Activated CD8-positive, alpha-beta T cell treated with anti-CD3 and anti-CD28 coated beads, Interleukin-2, amount 10 ng/mL, durations not matched to agents 7 days and 5 days (primary cell): ENCODE measurements around the gene VANGL2. TPM values are rescaled to one million over a fixed set of nuclear protein-coding genes. Genes with fewer than 3 reads are reported as not detected.

Experiments
- ATAC-seq: fragments of 150-1000 bp; cut with Tn5 transposase; one replicate; pipeline ENCODE4 v1.10.0; 2021; ENCODE audit warnings: moderate library complexity
- CTCF ChIA-PET: fragments of 350-600 bp; sonication (Branson Sonifier 250); formaldehyde crosslinking; loops from one replicate; lab custom pipeline; 2021; ENCODE audit warnings: antibody characterized with exemption; lab: Charles Lee
- POLR2A ChIA-PET: fragments of 350-600 bp; sonication (Branson Sonifier 250); formaldehyde crosslinking; loops from one replicate; lab custom pipeline; 2021; ENCODE audit warnings: antibody characterized with exemption; lab: Charles Lee
- DNase-seq: peaks from one replicate; pipeline ENCODE4 v3.0.0-alpha.2; 2020
- H3K27ac Mint-ChIP-seq: one replicate; pipeline ENCODE4 v1.8.0; 2021; ENCODE audit warnings: mild to moderate bottlenecking, mixed read lengths
- H3K27me3 Mint-ChIP-seq: one replicate; pipeline ENCODE4 v1.8.0; 2021; ENCODE audit warnings: low read depth, mixed read lengths
- H3K36me3 Mint-ChIP-seq: one replicate; pipeline ENCODE4 v1.8.0; 2021; ENCODE audit warnings: low read depth, mixed read lengths
- H3K4me1 Mint-ChIP-seq: one replicate; pipeline ENCODE4 v1.8.0; 2021; ENCODE audit warnings: low read depth, mixed read lengths
- H3K4me3 Mint-ChIP-seq: one replicate; pipeline ENCODE4 v1.8.0; 2021; ENCODE audit warnings: mild to moderate bottlenecking, mixed read lengths
- H3K9me3 Mint-ChIP-seq: one replicate; pipeline ENCODE4 v1.8.0; 2022; ENCODE audit warnings: mixed read lengths; ENCODE audit not compliant: insufficient read depth
- total RNA-seq, 2 experiments: library from RNA; stranded (reverse); gene quantifications; one replicate each; pipeline ENCODE4 v1.2.3, GENCODE V29; 2021

VANGL2 gene
- total RNA-seq, 2 experiments from 2014 or later, result not detected

DNA sequence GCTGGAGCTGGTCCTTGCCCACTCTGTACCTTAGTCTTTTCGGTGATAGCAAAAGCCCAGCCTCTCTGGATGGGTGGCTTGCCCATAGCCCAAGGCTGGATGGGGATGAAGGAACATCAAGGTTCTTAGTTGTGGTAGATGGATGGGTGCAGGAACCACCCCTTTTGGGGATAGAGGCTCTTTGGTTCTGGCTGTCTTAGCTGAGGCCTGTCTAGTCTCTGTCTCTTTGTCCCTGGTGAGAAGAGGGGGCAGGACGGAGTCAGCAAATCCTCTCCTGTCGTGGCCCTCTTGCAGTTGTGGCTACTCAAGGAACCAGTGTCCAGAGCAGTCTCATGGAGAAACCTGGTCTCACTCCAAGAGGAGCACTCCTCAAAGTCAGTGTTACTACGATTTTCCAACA is 8.5 kb downstream of the VANGL2 start:
- no peak overlapping the region for H3K4me3 Mint-ChIP-seq
- DNase-seq (no peak), ATAC-seq (no peak)
- no peaks in the 10 kb centered on the region for H3K4me1 Mint-ChIP-seq
- no peaks in the 10 kb centered on the region for H3K9me3 Mint-ChIP-seq
- H3K36me3 Mint-ChIP-seq, result no peaks in the 10 kb centered on the region
- ChIA-PET POLR2A (no interaction called here), CTCF (no interaction called here)
- H3K27me3 Mint-ChIP-seq, result peaks cover 3% of the 10 kb centered on the region
- H3K27ac Mint-ChIP-seq, result no peak overlapping the region

DNA sequence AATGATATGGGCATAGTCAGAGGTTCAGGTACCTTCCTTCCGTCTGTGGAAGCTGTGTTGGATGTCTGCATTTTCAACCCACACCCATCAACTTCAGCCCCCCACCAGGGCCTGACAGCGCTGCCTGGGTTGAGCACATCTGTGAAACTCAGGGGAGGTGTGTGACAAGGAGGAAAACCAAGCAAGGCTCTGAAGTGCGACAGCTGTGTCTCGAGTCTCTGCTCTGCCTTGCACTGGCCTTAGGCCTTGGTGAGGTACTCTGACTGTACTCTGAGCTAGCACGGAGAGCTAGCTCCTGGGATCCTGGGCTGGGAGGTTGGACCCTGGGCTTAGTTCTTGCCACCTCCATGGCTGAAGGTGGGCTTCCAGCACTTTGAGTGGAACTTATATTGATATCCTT is 9.1 kb downstream of the VANGL2 start:
- no peak overlapping the region for H3K4me3 Mint-ChIP-seq
- no peak overlapping the region for H3K27ac Mint-ChIP-seq
- H3K9me3 Mint-ChIP-seq, result no peaks in the 10 kb centered on the region
- ChIA-PET POLR2A (no interaction called here), CTCF (interaction anchor here (0.7 to 1.7 kb wide), 2 partner anchors 33 to 200 kb away, joined by 3 to 4 read pairs; no protein-coding TSS in a partner anchor)
- H3K36me3 Mint-ChIP-seq, result no peaks in the 10 kb centered on the region
- no peaks in the 10 kb centered on the region for H3K4me1 Mint-ChIP-seq
- no peak for DNase-seq
- no peak for ATAC-seq
- peaks cover 5% of the 10 kb centered on the region for H3K27me3 Mint-ChIP-seq

- H3K27me3 Mint-ChIP-seq, result peaks cover 6% of the 10 kb centered on the region
- ATAC-seq (no peak), DNase-seq (no peak)
- no peak overlapping the region for H3K4me3 Mint-ChIP-seq
- no peaks in the 10 kb centered on the region for H3K9me3 Mint-ChIP-seq
- POLR2A ChIA-PET, result no interaction called here
- H3K27ac Mint-ChIP-seq, result no peak overlapping the region
- H3K4me1 Mint-ChIP-seq, result no peaks in the 10 kb centered on the region
- CTCF ChIA-PET, result interaction anchor here (0.7 to 1.7 kb wide), 2 partner anchors 34 to 199 kb away, joined by 3 to 4 read pairs; no protein-coding TSS in a partner anchor
- H3K36me3 Mint-ChIP-seq, result no peaks in the 10 kb centered on the region
Observed at GRCh38 chr1:160410406-160411005, 10.1 kb downstream of the VANGL2 start.

- DNase-seq (no peak), ATAC-seq (no peak)
- H3K4me3 Mint-ChIP-seq, result no peak overlapping the region
- ChIA-PET CTCF (interaction anchor here (0.7 kb wide), 1 partner anchor 167 kb away, joined by 3 read pairs; no protein-coding TSS in a partner anchor), POLR2A (no interaction called here)
- H3K9me3 Mint-ChIP-seq, result no peaks in the 10 kb centered on the region
- H3K4me1 Mint-ChIP-seq, result no peaks in the 10 kb centered on the region
- no peak overlapping the region for H3K27ac Mint-ChIP-seq
- H3K36me3 Mint-ChIP-seq, result no peaks in the 10 kb centered on the region
- H3K27me3 Mint-ChIP-seq, result peaks cover 6% of the 10 kb centered on the region
Observed at GRCh38 chr1:160411271-160412027, 11.1 kb downstream of the VANGL2 start.

GRCh38 chr1:160412028-160412362 is 11.6 kb downstream of the VANGL2 start:
- CTCF ChIA-PET, result interaction anchor here (0.7 kb wide), 1 partner anchor 166 kb away, joined by 3 read pairs; no protein-coding TSS in a partner anchor

GRCh38 chr1:160413716-160414115 is 13.4 kb downstream of the VANGL2 start:
- Mint-ChIP-seq H3K9me3 (no peaks in the 10 kb centered on the region), H3K27me3 (peaks cover 6% of the 10 kb centered on the region), H3K4me3 (no peak overlapping the region), H3K4me1 (no peaks in the 10 kb centered on the region), H3K36me3 (no peaks in the 10 kb centered on the region), H3K27ac (no peak overlapping the region)
- DNase-seq (no peak), ATAC-seq (no peak)
- POLR2A ChIA-PET, result no interaction called here
- CTCF ChIA-PET, result no interaction called here

More at GRCh38 chr1:160412028-160412362, 11.6 kb downstream of the VANGL2 start:
- POLR2A ChIA-PET, result no interaction called here
- Mint-ChIP-seq H3K9me3 (no peaks in the 10 kb centered on the region), H3K4me1 (no peaks in the 10 kb centered on the region), H3K27me3 (peaks cover 6% of the 10 kb centered on the region), H3K4me3 (no peak overlapping the region), H3K36me3 (no peaks in the 10 kb centered on the region), H3K27ac (no peak overlapping the region)
- ATAC-seq (no peak), DNase-seq (no peak)

GRCh38 chr1:160414881-160415280 is 14.5 kb downstream of the VANGL2 start:
- H3K36me3 Mint-ChIP-seq, result no peaks in the 10 kb centered on the region
- POLR2A ChIA-PET, result no interaction called here

GRCh38 chr1:160415696-160416290 is 15.4 kb downstream of the VANGL2 start:
- Mint-ChIP-seq H3K27me3 (peaks cover 6% of the 10 kb centered on the region), H3K27ac (no peak overlapping the region), H3K4me3 (no peak overlapping the region), H3K36me3 (no peaks in the 10 kb centered on the region), H3K4me1 (no peaks in the 10 kb centered on the region), H3K9me3 (no peaks in the 10 kb centered on the region)
- ChIA-PET CTCF (interaction anchor here (1.4 kb wide), 1 partner anchor 17 kb away, joined by 4 read pairs; no protein-coding TSS in a partner anchor), POLR2A (interaction anchor here (0.7 kb wide), 1 partner anchor 1384 kb away, joined by 4 read pairs; no protein-coding TSS in a partner anchor)
- ATAC-seq (no peak), DNase-seq (no peak)

More at GRCh38 chr1:160414881-160415280, 14.5 kb downstream of the VANGL2 start:
- H3K4me1 Mint-ChIP-seq, result no peaks in the 10 kb centered on the region
- no peak for ATAC-seq
- DNase-seq, result no peak
- H3K4me3 Mint-ChIP-seq, result no peak overlapping the region
- no peak overlapping the region for H3K27ac Mint-ChIP-seq
- H3K27me3 Mint-ChIP-seq, result peaks cover 6% of the 10 kb centered on the region
- CTCF ChIA-PET, result no interaction called here
- no peaks in the 10 kb centered on the region for H3K9me3 Mint-ChIP-seq

- H3K4me1 Mint-ChIP-seq, result no peaks in the 10 kb centered on the region
- H3K36me3 Mint-ChIP-seq, result no peaks in the 10 kb centered on the region
- ATAC-seq (no peak), DNase-seq (no peak)
- no peak overlapping the region for H3K27ac Mint-ChIP-seq
- POLR2A ChIA-PET, result no interaction called here
- no peak overlapping the region for H3K4me3 Mint-ChIP-seq
- CTCF ChIA-PET, result interaction anchor here (1.4 kb wide), 1 partner anchor 18 kb away, joined by 4 read pairs; no protein-coding TSS in a partner anchor
- H3K9me3 Mint-ChIP-seq, result no peaks in the 10 kb centered on the region
- peaks cover 6% of the 10 kb centered on the region for H3K27me3 Mint-ChIP-seq
Observed at GRCh38 chr1:160416369-160416768, 16.0 kb downstream of the VANGL2 start.

DNA sequence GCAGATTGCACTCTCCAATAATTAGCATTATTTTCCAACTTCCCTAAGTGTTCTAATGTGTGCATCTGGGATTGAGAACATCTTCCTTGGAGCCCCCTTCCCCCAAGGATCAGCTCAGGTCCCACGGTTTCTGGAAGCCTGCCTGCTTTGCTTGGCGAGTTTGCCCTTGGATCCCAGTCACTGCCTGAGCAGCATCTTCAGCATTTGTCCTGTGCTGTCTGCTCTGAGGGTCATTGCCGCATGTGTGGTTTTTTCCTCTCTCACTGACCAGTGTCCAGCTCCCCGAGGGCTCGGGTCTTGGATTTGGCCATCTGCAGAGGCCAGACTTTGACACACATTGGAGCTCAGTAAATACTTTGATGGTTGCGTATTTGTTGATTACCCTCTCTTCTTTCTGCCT is 18.1 kb downstream of the VANGL2 start:
- POLR2A ChIA-PET, result no interaction called here

DNA sequence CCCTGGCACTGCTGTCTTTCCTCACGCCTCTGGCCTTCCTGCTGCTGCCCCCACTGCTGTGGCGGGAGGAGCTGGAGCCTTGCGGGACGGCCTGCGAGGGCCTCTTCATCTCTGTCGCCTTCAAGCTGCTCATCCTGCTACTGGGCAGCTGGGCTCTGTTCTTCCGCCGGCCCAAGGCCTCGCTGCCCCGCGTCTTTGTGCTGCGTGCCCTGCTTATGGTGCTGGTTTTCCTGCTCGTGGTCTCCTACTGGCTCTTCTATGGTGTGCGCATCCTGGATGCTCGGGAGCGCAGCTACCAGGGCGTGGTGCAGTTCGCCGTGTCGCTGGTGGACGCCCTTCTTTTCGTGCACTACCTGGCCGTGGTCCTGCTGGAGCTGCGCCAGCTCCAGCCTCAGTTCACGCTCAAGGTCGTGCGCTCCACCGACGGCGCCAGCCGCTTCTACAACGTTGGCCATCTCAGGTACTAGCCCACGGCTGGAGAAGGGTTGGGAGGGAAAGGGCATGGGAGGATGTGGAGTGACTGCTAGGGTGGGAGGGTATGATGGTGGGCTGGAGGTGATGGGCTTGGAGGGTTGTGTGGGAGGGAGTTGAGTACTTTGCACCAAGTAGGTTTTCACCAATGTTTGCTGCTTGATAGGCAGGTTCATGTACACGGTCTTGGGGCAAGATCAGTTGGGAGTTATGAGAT is 18.9 kb downstream of the VANGL2 start:
- Mint-ChIP-seq H3K36me3 (no peaks in the 10 kb centered on the region), H3K4me3 (no peak overlapping the region), H3K4me1 (no peaks in the 10 kb centered on the region), H3K27me3 (peaks cover 2% of the 10 kb centered on the region), H3K27ac (no peak overlapping the region), H3K9me3 (no peaks in the 10 kb centered on the region)
- ChIA-PET CTCF (interaction anchor here (0.5 to 1.1 kb wide), 2 partner anchors 9 to 188 kb away, joined by 3 read pairs; no protein-coding TSS in a partner anchor), POLR2A (no interaction called here)
- ATAC-seq, result no peak
- no peak for DNase-seq

More for the DNA sequence above, 18.1 kb downstream of the VANGL2 start:
- H3K27ac Mint-ChIP-seq, result no peak overlapping the region
- H3K4me3 Mint-ChIP-seq, result no peak overlapping the region
- no peaks in the 10 kb centered on the region for H3K36me3 Mint-ChIP-seq
- ATAC-seq, result no peak
- H3K4me1 Mint-ChIP-seq, result no peaks in the 10 kb centered on the region
- no peak for DNase-seq
- peaks cover 6% of the 10 kb centered on the region for H3K27me3 Mint-ChIP-seq
- CTCF ChIA-PET, result interaction anchor here (0.9 kb wide), 1 partner anchor 189 kb away, joined by 4 read pairs; no protein-coding TSS in a partner anchor
- H3K9me3 Mint-ChIP-seq, result no peaks in the 10 kb centered on the region
